ENCODE data around the gene SLC15A4. TPM values are rescaled to one million over a fixed set of nuclear protein-coding genes. Genes with fewer than 3 reads are reported as not detected.

SLC15A4 gene
- total RNA-seq, 1 donor from 2014 or later, result 36.9 TPM

- DNase-seq, result no peak
Measured at GRCh38 chr12:128792881-128793280, 30.9 kb downstream of the SLC15A4 start.

GRCh38 chr12:128792398-128792797 is 31.4 kb downstream of the SLC15A4 start:
- no peak for DNase-seq

GRCh38 chr12:128791395-128792322 is 32.1 kb downstream of the SLC15A4 start:
- DNase-seq, result no peak

GRCh38 chr12:128790653-128791373 is 32.9 kb downstream of the SLC15A4 start:
- no peak for DNase-seq

GRCh38 chr12:128790221-128790620 is 33.5 kb downstream of the SLC15A4 start:
- no peak for DNase-seq

GRCh38 chr12:128789356-128789929 is 34.3 kb downstream of the SLC15A4 start:
- no peak for DNase-seq

- DNase-seq, result no peak
Measured at GRCh38 chr12:128787827-128788226, 35.9 kb downstream of the SLC15A4 start.

- DNase-seq, result no peak
Measured at GRCh38 chr12:128786741-128787391, 36.9 kb downstream of the SLC15A4 start.

GRCh38 chr12:128784030-128784760 is 39.6 kb downstream of the SLC15A4 start:
- no peak for DNase-seq

GRCh38 chr12:128783129-128783574 is 40.6 kb downstream of the SLC15A4 start:
- no peak for DNase-seq

- no peak for DNase-seq
Measured at GRCh38 chr12:128779901-128780300, 43.9 kb downstream of the SLC15A4 start.

GRCh38 chr12:128772249-128772648 is 51.5 kb downstream of the SLC15A4 start:
- no peak for DNase-seq

GRCh38 chr12:128771681-128772080 is 52.1 kb downstream of the SLC15A4 start:
- DNase-seq, result no peak

- no peak for DNase-seq
Measured at GRCh38 chr12:128767518-128767917, 56.2 kb downstream of the SLC15A4 start.

- no peak for DNase-seq
Measured at GRCh38 chr12:128766738-128767501, 56.8 kb downstream of the SLC15A4 start.

- no peak for DNase-seq
Measured at GRCh38 chr12:128763395-128763794, 60.4 kb downstream of the SLC15A4 start.

GRCh38 chr12:128761379-128761790 is 62.4 kb downstream of the SLC15A4 start:
- DNase-seq, result no peak

GRCh38 chr12:128755566-128755965 is 68.2 kb downstream of the SLC15A4 start:
- DNase-seq, result no peak

- DNase-seq, result no peak
Measured at GRCh38 chr12:128754275-128754674, 69.5 kb downstream of the SLC15A4 start.

- no peak for DNase-seq
Measured at GRCh38 chr12:128753438-128753837, 70.3 kb downstream of the SLC15A4 start.

- DNase-seq, result no peak
Measured at GRCh38 chr12:128752386-128752785, 71.4 kb downstream of the SLC15A4 start.
